ENCODE results near the gene LCAT.

LCAT gene

DNA sequence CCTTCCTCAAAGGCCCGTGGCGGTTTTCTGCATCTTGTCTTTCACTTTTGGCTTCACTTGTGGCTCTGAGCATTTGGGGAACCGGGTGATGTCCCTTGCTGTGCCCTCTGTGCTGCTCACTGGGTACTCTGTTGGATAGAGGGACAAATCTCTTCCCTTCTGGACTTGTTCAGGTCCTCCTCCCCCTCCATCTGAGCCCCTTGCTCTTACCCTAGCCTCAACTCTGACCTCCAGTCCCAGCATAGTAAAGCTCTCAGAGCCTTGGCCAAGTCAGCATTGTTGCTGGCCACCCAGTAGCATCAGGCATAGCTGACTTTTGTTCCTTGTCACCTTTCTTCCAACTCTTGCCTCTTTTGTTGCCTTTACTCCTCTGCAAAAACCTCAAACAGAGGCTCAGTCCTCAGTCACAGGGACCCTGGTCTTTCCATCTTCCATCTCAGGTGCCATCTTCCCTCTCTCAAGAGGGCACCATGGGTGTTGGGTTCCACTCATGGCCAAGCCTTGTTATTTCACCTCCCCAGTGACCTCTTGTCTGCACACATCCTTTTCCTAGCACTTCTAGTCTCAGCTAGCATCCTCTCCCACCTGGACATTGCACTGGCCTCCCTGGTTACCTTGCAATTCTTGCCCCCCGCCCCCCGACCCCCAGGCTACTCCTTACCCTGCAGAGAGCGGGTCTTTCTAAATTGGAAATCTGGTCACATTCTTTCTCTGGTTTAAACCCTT is 6.9 kb downstream of the LCAT start:
- TF ChIP-seq, protein P1, sequence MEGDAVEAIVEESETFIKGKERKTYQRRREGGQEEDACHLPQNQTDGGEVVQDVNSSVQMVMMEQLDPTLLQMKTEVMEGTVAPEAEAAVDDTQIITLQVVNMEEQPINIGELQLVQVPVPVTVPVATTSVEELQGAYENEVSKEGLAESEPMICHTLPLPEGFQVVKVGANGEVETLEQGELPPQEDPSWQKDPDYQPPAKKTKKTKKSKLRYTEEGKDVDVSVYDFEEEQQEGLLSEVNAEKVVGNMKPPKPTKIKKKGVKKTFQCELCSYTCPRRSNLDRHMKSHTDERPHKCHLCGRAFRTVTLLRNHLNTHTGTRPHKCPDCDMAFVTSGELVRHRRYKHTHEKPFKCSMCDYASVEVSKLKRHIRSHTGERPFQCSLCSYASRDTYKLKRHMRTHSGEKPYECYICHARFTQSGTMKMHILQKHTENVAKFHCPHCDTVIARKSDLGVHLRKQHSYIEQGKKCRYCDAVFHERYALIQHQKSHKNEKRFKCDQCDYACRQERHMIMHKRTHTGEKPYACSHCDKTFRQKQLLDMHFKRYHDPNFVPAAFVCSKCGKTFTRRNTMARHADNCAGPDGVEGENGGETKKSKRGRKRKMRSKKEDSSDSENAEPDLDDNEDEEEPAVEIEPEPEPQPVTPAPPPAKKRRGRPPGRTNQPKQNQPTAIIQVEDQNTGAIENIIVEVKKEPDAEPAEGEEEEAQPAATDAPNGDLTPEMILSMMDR (IDR thresholded peaks at IDR 0.05; ENCODE audit: low read depth, low read length, missing control alignments): no peak
- H3K4me3 ChIP-seq (replicated peaks; ENCODE audit: low read depth, low read length): peak overlapping the region; percentile 92
- DNase-seq (ENCODE audit: extremely low read depth, low read depth): no peak

DNA sequence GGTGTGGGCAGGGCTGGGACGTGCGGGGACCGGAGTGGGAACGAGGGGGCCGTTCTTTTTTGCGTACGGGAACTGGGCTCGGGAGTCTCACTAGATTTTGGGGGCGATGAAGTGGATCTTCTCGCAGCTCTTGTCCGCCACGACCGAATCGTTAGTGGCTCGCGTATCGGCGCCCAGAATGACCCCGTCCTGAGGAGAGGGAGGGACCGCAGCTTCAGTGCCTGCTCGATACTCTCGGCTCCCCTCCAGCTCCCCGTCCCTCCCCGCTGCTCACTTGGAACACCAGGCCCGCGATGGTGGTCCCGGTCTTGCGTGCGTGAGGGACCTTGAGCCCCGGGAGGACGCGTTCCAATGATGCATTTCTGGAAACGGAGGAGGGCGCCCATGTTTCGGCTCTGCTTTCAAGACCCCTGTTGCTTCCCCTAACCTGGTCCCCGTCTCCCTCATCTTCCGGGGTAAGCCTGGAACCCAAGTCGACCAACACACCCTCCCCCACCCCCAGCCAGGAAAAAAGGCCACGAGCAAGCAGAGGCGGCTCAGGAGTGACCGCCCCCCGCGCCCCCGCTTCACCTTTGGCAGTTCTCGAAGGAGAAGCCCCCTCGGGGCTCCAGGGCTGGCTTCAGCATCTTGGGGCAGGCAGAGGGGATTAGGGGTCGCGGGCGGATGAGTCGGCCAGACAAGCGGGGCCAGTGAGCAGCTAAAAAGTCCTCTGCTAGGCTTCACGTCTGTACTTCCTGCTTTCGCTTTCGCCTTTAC is 7.6 kb downstream of the LCAT start, which contains the start of gene PSMB10:
Gene PSMB10, minus strand, starts transcription at position 727 of the 756 bp plus-strand sequence. Its CDS starts 101 bp downstream, at position 626.
- no peak for DNase-seq (ENCODE audit: extremely low read depth, low read depth)
- TF ChIP-seq, protein P1 (IDR thresholded peaks at IDR 0.05; ENCODE audit: low read depth, low read length, missing control alignments): no peak
- peak within 1 kb of the TSS; percentile 92 for H3K4me3 ChIP-seq (replicated peaks; ENCODE audit: low read depth, low read length)

DNA sequence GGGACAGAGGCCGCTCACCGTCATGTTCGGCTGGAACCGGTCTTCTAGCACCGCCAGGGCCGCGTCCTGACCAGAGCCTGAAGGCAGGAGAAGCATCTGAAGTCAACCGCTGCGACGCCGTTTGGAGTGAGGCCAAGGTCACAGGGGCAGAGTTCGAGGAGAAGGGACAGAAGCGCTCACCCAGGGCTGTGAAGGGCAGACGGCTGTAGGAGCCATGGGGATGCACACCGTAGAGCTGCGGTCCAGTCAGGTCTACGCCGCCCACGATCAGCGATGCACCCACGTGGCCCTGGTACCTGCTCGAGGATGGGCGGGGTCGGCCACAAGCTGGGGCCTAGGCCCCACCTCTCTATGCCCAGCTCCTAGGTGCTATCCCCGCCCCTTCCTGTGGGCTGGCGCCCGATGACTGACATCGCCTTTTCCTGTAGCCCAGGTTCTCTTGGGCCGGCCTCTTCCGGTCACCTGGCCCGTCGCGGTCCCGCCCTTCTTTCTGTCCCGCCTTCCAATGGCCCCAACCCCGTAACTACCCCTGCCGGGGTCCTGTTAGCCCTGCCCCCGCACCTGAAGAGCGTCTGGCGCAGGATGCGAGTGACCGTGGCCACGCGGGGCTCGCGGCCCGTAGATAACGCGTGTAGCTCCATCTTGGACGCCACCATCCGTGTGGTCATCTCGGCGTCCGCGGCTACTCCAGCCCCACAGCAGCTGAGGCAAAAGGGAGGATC is 8.4 kb downstream of the LCAT start:
- TF ChIP-seq, protein P1 (IDR thresholded peaks at IDR 0.05; ENCODE audit: low read depth, low read length, missing control alignments): no peak
- peak overlapping the region; percentile 92 for H3K4me3 ChIP-seq (replicated peaks; ENCODE audit: low read depth, low read length)
- DNase-seq (ENCODE audit: extremely low read depth, low read depth): peak; percentile 78

DNA sequence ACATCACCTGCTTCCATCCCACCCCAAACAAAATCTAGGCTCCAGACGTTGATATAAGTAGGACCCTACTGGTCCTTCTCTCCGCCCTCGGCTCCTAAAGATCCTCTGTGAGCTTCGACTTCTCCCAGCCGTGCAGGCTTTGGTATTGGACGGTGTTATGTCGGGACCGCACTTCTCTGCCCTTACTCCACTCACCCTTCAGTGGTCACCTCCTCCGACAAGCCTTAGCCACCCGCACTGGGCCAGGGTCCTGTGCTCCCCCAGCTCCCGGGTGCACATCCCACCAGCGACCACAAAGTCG is 8.9 kb downstream of the LCAT start:
- TF ChIP-seq, protein P1 (IDR thresholded peaks at IDR 0.05; ENCODE audit: low read depth, low read length, missing control alignments): no peak
- peak overlapping the region; percentile 92 for H3K4me3 ChIP-seq (replicated peaks; ENCODE audit: low read depth, low read length)
- no peak for DNase-seq (ENCODE audit: extremely low read depth, low read depth)

DNA sequence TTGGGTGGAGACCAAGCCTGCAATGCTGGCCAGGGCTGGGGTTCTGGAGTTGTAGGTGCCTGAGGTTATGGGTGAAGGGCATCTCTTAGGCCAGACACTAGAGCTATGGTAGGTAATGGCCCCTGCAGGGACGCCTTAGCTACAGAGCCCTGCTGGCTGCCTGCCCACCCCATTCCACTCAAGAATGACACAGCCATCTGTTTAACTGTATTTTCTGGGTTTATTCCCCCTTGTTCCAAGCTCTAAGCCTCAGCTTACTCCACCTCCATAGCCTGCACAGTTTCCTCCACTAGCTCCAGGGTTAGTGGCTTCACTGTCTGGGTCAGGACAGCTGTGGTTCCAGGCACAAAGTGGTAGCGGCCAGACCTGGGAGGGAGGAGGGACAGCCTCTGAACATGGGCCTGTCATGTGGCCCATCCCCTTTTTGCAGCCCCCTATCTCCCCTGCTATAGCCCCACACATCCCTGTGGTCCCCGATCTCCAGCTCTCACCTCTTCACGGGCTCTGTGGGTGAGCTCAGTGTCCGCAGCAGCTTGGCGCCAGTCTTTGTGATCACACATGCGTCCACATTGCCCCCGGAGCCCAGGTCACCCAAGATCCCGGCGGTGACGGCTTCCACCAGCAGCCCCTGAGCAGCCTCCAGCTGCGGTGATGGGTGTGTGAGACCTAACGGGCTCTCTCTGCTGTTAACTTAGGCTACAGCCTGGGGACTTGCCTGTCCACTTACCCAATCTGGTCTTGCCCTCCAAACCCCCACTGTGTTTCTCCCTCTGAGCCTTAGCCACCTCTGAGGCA is 9.4 kb downstream of the LCAT start:
- no peak for DNase-seq (ENCODE audit: extremely low read depth, low read depth)
- TF ChIP-seq, protein P1 (IDR thresholded peaks at IDR 0.05; ENCODE audit: low read depth, low read length, missing control alignments): no peak

DNA sequence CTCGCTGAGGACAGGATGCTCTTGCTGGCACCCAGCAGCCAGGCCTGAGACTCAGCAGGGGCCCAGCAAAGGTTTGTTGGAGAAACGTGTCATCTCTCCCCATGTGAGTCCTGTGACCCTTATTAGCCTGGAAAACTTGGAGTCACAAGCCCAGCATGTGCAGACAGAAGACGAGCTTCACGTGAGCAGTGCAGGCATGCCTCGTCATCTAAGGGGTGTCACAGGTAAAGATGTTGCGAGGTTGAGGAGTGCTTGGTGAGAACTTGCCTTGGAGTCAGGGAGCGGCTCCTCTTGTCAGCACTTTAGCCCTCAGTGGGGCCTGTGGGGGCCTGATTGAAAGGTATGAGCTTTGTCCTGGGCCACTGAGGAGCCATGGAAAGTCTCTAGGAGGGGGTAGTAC is 10.1 kb downstream of the LCAT start:
- no peak overlapping the region; the same call in 1 of the 2 replicates for H3K4me3 ChIP-seq (replicated peaks; ENCODE audit: low read depth, low read length)
- DNase-seq (ENCODE audit: extremely low read depth, low read depth): no peak
- TF ChIP-seq, protein P1 (IDR thresholded peaks at IDR 0.05; ENCODE audit: low read depth, low read length, missing control alignments): no peak

More for the DNA sequence above, 9.4 kb downstream of the LCAT start:
- H3K4me3 ChIP-seq (replicated peaks; ENCODE audit: low read depth, low read length): peak overlapping the region; percentile 92

Measured in HFF-Myc (cell line).